ENCODE data around the gene SCO2. TPM values are rescaled to one million over a fixed set of nuclear protein-coding genes. Genes with fewer than 3 reads are reported as not detected.

SCO2 gene
- total and polyA plus RNA-seq, 2 of the 13 experiments (the other 11 are each of a cell fraction or from before 2014, with no cell fraction given), result 0.32 to 3.7 TPM

DNA sequence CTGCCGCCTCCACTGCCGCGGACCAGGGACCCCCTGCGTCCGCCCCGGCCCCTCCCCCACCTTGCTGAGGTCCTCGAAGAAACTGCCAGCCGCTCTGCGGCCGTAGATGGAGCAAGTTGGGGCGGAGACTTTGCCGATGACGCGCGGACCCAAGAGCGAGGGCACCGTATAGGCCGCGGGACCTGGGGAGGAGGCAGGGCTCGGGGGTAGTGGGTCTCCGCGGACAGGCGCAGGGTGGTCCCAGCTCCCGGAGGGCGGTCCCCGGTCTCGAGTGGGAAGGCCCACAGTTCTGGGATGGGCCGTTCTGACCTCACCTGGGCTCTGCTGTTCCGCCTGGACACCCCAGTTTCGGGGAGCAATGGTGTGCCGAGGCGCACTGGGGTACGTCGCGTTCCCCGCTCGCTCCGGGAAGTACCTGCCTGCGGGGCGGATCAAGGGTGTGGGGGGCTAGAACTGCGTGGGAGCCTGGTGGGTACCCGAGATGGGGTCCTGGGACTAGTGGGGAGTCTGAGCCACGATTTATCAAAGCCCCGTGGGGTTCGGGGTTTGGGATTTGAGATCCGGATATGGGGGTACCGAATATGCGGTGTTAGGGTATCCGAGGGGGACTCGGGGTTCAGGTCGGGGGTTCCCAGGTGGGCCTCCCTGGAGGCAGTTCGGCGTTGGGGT lies 5.6 kb upstream of the SCO2 start (continued):
- TF ChIP-seq, protein P1, sequence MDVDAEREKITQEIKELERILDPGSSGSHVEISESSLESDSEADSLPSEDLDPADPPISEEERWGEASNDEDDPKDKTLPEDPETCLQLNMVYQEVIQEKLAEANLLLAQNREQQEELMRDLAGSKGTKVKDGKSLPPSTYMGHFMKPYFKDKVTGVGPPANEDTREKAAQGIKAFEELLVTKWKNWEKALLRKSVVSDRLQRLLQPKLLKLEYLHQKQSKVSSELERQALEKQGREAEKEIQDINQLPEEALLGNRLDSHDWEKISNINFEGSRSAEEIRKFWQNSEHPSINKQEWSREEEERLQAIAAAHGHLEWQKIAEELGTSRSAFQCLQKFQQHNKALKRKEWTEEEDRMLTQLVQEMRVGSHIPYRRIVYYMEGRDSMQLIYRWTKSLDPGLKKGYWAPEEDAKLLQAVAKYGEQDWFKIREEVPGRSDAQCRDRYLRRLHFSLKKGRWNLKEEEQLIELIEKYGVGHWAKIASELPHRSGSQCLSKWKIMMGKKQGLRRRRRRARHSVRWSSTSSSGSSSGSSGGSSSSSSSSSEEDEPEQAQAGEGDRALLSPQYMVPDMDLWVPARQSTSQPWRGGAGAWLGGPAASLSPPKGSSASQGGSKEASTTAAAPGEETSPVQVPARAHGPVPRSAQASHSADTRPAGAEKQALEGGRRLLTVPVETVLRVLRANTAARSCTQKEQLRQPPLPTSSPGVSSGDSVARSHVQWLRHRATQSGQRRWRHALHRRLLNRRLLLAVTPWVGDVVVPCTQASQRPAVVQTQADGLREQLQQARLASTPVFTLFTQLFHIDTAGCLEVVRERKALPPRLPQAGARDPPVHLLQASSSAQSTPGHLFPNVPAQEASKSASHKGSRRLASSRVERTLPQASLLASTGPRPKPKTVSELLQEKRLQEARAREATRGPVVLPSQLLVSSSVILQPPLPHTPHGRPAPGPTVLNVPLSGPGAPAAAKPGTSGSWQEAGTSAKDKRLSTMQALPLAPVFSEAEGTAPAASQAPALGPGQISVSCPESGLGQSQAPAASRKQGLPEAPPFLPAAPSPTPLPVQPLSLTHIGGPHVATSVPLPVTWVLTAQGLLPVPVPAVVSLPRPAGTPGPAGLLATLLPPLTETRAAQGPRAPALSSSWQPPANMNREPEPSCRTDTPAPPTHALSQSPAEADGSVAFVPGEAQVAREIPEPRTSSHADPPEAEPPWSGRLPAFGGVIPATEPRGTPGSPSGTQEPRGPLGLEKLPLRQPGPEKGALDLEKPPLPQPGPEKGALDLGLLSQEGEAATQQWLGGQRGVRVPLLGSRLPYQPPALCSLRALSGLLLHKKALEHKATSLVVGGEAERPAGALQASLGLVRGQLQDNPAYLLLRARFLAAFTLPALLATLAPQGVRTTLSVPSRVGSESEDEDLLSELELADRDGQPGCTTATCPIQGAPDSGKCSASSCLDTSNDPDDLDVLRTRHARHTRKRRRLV (CRISPR knock-in tag; IDR thresholded peaks at IDR 0.05), result no peak
- TF ChIP-seq, protein P2, sequence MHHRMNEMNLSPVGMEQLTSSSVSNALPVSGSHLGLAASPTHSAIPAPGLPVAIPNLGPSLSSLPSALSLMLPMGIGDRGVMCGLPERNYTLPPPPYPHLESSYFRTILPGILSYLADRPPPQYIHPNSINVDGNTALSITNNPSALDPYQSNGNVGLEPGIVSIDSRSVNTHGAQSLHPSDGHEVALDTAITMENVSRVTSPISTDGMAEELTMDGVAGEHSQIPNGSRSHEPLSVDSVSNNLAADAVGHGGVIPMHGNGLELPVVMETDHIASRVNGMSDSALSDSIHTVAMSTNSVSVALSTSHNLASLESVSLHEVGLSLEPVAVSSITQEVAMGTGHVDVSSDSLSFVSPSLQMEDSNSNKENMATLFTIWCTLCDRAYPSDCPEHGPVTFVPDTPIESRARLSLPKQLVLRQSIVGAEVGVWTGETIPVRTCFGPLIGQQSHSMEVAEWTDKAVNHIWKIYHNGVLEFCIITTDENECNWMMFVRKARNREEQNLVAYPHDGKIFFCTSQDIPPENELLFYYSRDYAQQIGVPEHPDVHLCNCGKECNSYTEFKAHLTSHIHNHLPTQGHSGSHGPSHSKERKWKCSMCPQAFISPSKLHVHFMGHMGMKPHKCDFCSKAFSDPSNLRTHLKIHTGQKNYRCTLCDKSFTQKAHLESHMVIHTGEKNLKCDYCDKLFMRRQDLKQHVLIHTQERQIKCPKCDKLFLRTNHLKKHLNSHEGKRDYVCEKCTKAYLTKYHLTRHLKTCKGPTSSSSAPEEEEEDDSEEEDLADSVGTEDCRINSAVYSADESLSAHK (CRISPR knock-in tag; IDR thresholded peaks at IDR 0.05; ENCODE audit: borderline replicate concordance), result no peak
- TF ChIP-seq, protein P3, sequence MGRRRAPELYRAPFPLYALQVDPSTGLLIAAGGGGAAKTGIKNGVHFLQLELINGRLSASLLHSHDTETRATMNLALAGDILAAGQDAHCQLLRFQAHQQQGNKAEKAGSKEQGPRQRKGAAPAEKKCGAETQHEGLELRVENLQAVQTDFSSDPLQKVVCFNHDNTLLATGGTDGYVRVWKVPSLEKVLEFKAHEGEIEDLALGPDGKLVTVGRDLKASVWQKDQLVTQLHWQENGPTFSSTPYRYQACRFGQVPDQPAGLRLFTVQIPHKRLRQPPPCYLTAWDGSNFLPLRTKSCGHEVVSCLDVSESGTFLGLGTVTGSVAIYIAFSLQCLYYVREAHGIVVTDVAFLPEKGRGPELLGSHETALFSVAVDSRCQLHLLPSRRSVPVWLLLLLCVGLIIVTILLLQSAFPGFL (CRISPR knock-in tag; IDR thresholded peaks at IDR 0.05), result no peak
- TF ChIP-seq CHCHD3 (CRISPR knock-in tag; IDR thresholded peaks at IDR 0.05), result no peak
- TF ChIP-seq, protein P4, sequence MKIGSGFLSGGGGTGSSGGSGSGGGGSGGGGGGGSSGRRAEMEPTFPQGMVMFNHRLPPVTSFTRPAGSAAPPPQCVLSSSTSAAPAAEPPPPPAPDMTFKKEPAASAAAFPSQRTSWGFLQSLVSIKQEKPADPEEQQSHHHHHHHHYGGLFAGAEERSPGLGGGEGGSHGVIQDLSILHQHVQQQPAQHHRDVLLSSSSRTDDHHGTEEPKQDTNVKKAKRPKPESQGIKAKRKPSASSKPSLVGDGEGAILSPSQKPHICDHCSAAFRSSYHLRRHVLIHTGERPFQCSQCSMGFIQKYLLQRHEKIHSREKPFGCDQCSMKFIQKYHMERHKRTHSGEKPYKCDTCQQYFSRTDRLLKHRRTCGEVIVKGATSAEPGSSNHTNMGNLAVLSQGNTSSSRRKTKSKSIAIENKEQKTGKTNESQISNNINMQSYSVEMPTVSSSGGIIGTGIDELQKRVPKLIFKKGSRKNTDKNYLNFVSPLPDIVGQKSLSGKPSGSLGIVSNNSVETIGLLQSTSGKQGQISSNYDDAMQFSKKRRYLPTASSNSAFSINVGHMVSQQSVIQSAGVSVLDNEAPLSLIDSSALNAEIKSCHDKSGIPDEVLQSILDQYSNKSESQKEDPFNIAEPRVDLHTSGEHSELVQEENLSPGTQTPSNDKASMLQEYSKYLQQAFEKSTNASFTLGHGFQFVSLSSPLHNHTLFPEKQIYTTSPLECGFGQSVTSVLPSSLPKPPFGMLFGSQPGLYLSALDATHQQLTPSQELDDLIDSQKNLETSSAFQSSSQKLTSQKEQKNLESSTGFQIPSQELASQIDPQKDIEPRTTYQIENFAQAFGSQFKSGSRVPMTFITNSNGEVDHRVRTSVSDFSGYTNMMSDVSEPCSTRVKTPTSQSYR (CRISPR knock-in tag; IDR thresholded peaks at IDR 0.05; ENCODE audit: borderline replicate concordance), result peak; percentile 91
- TF ChIP-seq HNRNPUL1 (IDR thresholded peaks at IDR 0.05; ENCODE audit: low read depth, low read length), result no peak
- TF ChIP-seq, protein P5, sequence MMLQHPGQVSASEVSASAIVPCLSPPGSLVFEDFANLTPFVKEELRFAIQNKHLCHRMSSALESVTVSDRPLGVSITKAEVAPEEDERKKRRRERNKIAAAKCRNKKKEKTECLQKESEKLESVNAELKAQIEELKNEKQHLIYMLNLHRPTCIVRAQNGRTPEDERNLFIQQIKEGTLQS (CRISPR knock-in tag; IDR thresholded peaks at IDR 0.05), result no peak
- no peak for TF ChIP-seq ZNF160 (CRISPR knock-in tag; IDR thresholded peaks at IDR 0.05)
- TF ChIP-seq ATM (IDR thresholded peaks at IDR 0.05; ENCODE audit: borderline replicate concordance), result no peak
- no peak; the same call in 1 of the 2 replicates for TF ChIP-seq CENPT (CRISPR knock-in tag; IDR thresholded peaks at IDR 0.05; ENCODE audit: low read depth)
- TF ChIP-seq, protein P6, sequence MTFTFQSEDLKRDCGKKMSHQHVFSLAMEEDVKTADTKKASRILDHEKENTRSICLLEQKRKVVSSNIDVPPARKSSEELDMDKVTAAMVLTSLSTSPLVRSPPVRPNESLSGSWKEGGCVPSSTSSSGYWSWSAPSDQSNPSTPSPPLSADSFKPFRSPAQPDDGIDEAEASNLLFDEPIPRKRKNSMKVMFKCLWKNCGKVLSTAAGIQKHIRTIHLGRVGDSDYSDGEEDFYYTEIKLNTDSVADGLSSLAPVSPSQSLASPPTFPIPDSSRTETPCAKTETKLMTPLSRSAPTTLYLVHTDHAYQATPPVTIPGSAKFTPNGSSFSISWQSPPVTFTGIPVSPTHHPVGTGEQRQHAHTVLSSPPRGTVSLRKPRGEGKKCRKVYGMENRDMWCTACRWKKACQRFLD (CRISPR knock-in tag; IDR thresholded peaks at IDR 0.05; ENCODE audit: borderline replicate concordance), result no peak; the same call in 1 of the 2 replicates
- TF ChIP-seq, protein P7, sequence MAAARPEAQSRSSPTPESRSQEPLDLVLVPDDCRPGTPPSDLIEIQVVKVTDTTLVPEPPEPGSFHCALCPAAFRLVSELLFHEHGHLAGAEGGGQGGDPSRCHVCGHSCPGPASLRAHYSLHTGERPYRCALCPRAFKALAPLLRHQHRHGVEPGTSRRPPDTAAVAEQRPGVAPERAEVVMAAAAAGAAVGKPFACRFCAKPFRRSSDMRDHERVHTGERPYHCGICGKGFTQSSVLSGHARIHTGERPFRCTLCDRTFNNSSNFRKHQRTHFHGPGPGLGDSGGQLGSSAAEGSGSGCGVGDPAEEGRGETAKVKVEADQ (CRISPR knock-in tag; IDR thresholded peaks at IDR 0.05; ENCODE audit: borderline replicate concordance), result no peak

All from HepG2 (cell line).